Breast epithelium (tissue), 4 donors: ENCODE results near the gene ACBD3. TPM values are rescaled to one million over a fixed set of nuclear protein-coding genes. Genes with fewer than 3 reads are reported as not detected.

Source experiments
- DNase-seq, 2 donors: peaks; one replicate each; pipeline ENCODE4 v3.0.0-alpha.2; 2019; ENCODE audit warnings: low spot score in 2 of 2
- H3K27ac ChIP-seq, 2 donors: fragments of 200-600 bp; sonication (generic) in 1 of 2; one replicate each; pipeline ENCODE4 v1.5.1; 2016 to 2019; ENCODE audit warnings: mild to moderate bottlenecking in 1 of 2
- H3K27me3 ChIP-seq, 2 donors: fragments of 200-600 bp; sonication (generic) in 1 of 2; one replicate each; pipeline versions ENCODE4 v1.5.1 to v1.6.0; 2017 to 2019; ENCODE audit warnings: control low read depth in 1 of 2, mild to moderate bottlenecking in 1 of 2
- H3K36me3 ChIP-seq: fragments of 200-600 bp; one replicate; pipeline ENCODE4 v1.5.1; 2019
- H3K4me1 ChIP-seq, 2 donors: fragments of 200-600 bp; sonication (generic); one replicate each; pipeline ENCODE4 v1.5.1; 2016 to 2019; ENCODE audit warnings: control low read depth in 1 of 2
- H3K4me3 ChIP-seq, 3 donors: fragments of 200-600 bp; sonication (generic); 1 replicate in 2 of 3; 2 replicates in 1 of 3; pipeline ENCODE4 v1.5.1; 2016 to 2019; ENCODE audit warnings: mild to moderate bottlenecking in 3 of 3, moderate library complexity in 2 of 3
- H3K9me3 ChIP-seq, 2 donors: fragments of 200-600 bp; sonication (generic) in 1 of 2; one replicate each; pipeline ENCODE4 v1.5.1; 2016 to 2019; ENCODE audit warnings: control low read depth in 1 of 2
- CTCF ChIP-seq, 3 donors: fragments of 450-650 bp; IDR thresholded peaks; one replicate each; pipeline ENCODE4 v1.5.1; 2016 to 2017; ENCODE audit warnings: antibody characterized with exemption in 3 of 3, mild to moderate bottlenecking in 3 of 3, moderate library complexity in 3 of 3
- POLR2A ChIP-seq: fragments of 450-650 bp; IDR thresholded peaks from one replicate; pipeline ENCODE4 v1.6.1; 2016; ENCODE audit warnings: antibody characterized with exemption, mild to moderate bottlenecking, moderate library complexity
- POLR2AphosphoS5 ChIP-seq, 3 donors: sonication (generic); formaldehyde crosslinking; IDR thresholded peaks; one replicate each; pipeline ENCODE4 v1.6.1; 2017; ENCODE audit warnings: antibody characterized with exemption in 3 of 3
- intact Hi-C: fragments of 100-400 bp; cut with DNase I; formaldehyde crosslinking; loops from one replicate; pipeline ENCODE4 v1.15.1; 2023; ENCODE audit warnings: low total_unique reads
- total RNA-seq, 3 donors: library from RNA; depleted of rRNA; stranded (reverse); fragments of >200 nt; gene quantifications; one replicate each; pipeline ENCODE4 v1.1.0, GENCODE V29; 2016

The ACBD3 gene
- total RNA-seq, 3 donors from 2014 or later = 52.4 to 63.9 (median 54.4) TPM

GRCh38 chr1:226131639-226132038, 54.9 kb downstream of the ACBD3 start:
- Histone ChIP-seq H3K27ac (peak overlapping the region in 1 of 2 donors; percentile 92), H3K27me3 (no peaks in the 10 kb centered on the region), H3K4me1 (peaks cover 7 to 17% of the 10 kb centered on the region in 2 donors), H3K36me3 (no peaks in the 10 kb centered on the region), H3K4me3 (no peak overlapping the region), H3K9me3 (no peaks in the 10 kb centered on the region)
- no peak for DNase-seq
- TF ChIP-seq POLR2A = no peak
- no peak for TF ChIP-seq CTCF (IDR thresholded peaks at IDR 0.05)
- no peak for TF ChIP-seq POLR2AphosphoS5 (IDR thresholded peaks at IDR 0.05)
- intact Hi-C loops = no loop called here

- Histone ChIP-seq H3K4me3 (no peak overlapping the region), H3K27ac (peak overlapping the region in 1 of 2 donors; percentile 89), H3K4me1 (peaks cover 0 to 7% of the 10 kb centered on the region in 2 donors), H3K9me3 (no peaks in the 10 kb centered on the region), H3K27me3 (no peaks in the 10 kb centered on the region), H3K36me3 (no peaks in the 10 kb centered on the region)
- intact Hi-C loops = no loop called here
- TF ChIP-seq CTCF (IDR thresholded peaks at IDR 0.05) (no peak), POLR2A (no peak), POLR2AphosphoS5 (IDR thresholded peaks at IDR 0.05) (no peak)
- DNase-seq = no peak
Observed at GRCh38 chr1:226129230-226129629, 57.3 kb downstream of the ACBD3 start.

GRCh38 chr1:226128487-226129075, 58.0 kb downstream of the ACBD3 start:
- no peak for DNase-seq
- intact Hi-C loops = no loop called here
- no peaks in the 10 kb centered on the region for H3K9me3 ChIP-seq
- H3K27me3 ChIP-seq = no peaks in the 10 kb centered on the region
- peak overlapping the region; percentile 70 to 89 for H3K27ac ChIP-seq
- H3K4me1 ChIP-seq = peaks cover 0 to 6% of the 10 kb centered on the region in 2 donors
- no peaks in the 10 kb centered on the region for H3K36me3 ChIP-seq
- TF ChIP-seq POLR2A (no peak), POLR2AphosphoS5 (IDR thresholded peaks at IDR 0.05) (no peak), CTCF (IDR thresholded peaks at IDR 0.05) (no peak)
- H3K4me3 ChIP-seq = no peak overlapping the region

GRCh38 chr1:226126824-226127569, 59.5 kb downstream of the ACBD3 start:
- H3K27ac ChIP-seq = peak overlapping the region; percentile 70 to 89
- H3K9me3 ChIP-seq = no peaks in the 10 kb centered on the region
- TF ChIP-seq CTCF (IDR thresholded peaks at IDR 0.05) (no peak), POLR2AphosphoS5 (IDR thresholded peaks at IDR 0.05) (no peak), POLR2A (no peak)
- intact Hi-C loops = no loop called here
- H3K4me3 ChIP-seq = no peak overlapping the region
- H3K27me3 ChIP-seq = no peaks in the 10 kb centered on the region
- H3K36me3 ChIP-seq = no peaks in the 10 kb centered on the region
- no peak for DNase-seq
- no peaks in the 10 kb centered on the region for H3K4me1 ChIP-seq

GRCh38 chr1:226125831-226126230, 60.7 kb downstream of the ACBD3 start:
- Histone ChIP-seq H3K4me3 (no peak overlapping the region), H3K9me3 (no peaks in the 10 kb centered on the region), H3K36me3 (no peaks in the 10 kb centered on the region), H3K27me3 (no peaks in the 10 kb centered on the region), H3K27ac (no peak overlapping the region), H3K4me1 (no peaks in the 10 kb centered on the region)
- intact Hi-C loops = no loop called here
- DNase-seq = peak in 1 of 2 donors; percentile 33
- no peak for TF ChIP-seq CTCF (IDR thresholded peaks at IDR 0.05)
